ENCODE data around the gene GRAMD4.

The GRAMD4 gene

GRCh38 chr22:46655861-46656608, 35.8 kb downstream of the GRAMD4 start:
- no peaks in the 10 kb centered on the region for H3K9me3 ChIP-seq (replicated peaks in 1 of 11)
- no peak overlapping the region for H3K4me3 ChIP-seq
- peak overlapping the region in 2 of 11 experiments; percentile 1 to 9; a peak in 2 of 22 replicates for H3K27ac ChIP-seq
- no peak for TF ChIP-seq Cebpa-rat (IDR thresholded peaks at IDR 0.05)
- peaks cover 0 to 31% (median 4%) of the 10 kb centered on the region in 11 experiments; a peak in 7 of 22 replicates for H3K36me3 ChIP-seq
- peaks cover 79 to 97% (median 91%) of the 10 kb centered on the region in 11 experiments for H4K20me1 ChIP-seq
- H3K9ac ChIP-seq: 0 out of 22 replicates have a peak overlapping the region, but pooled peaks of 2 of the 11 experiments have one; percentile 14 to 50
- H3K27me3 ChIP-seq: peaks cover 0 to 9% (median 0%) of the 10 kb centered on the region in 11 experiments; a peak in 4 of 22 replicates
- H3K4me2 ChIP-seq: peak overlapping the region in 9 of 11 experiments; percentile 21 to 78 (median 67); a peak in 16 of 22 replicates
- H3K4me1 ChIP-seq: peaks cover 45 to 92% (median 88%) of the 10 kb centered on the region in 10 experiments

GRCh38 chr22:46656856-46657654, 36.9 kb downstream of the GRAMD4 start:
- peaks cover 44 to 92% (median 88%) of the 10 kb centered on the region in 10 experiments for H3K4me1 ChIP-seq
- peak overlapping the region in 4 of 11 experiments; percentile 42 to 50 (median 47); a peak in 8 of 22 replicates for H3K9ac ChIP-seq
- no peak overlapping the region for H3K4me3 ChIP-seq
- H3K27ac ChIP-seq: peak overlapping the region in 2 of 11 experiments; percentile 27 to 40; a peak in 3 of 22 replicates
- H4K20me1 ChIP-seq: peaks cover 79 to 97% (median 91%) of the 10 kb centered on the region in 11 experiments
- H3K36me3 ChIP-seq: peaks cover 0 to 37% (median 10%) of the 10 kb centered on the region in 11 experiments; a peak in 14 of 22 replicates
- TF ChIP-seq Cebpa-rat (IDR thresholded peaks at IDR 0.05): no peak
- no peaks in the 10 kb centered on the region; a peak in 1 of 22 replicates for H3K27me3 ChIP-seq
- no peaks in the 10 kb centered on the region for H3K9me3 ChIP-seq (replicated peaks in 1 of 11)
- peak overlapping the region; percentile 18 to 78 (median 56) for H3K4me2 ChIP-seq

GRCh38 chr22:46657655-46657953, 37.4 kb downstream of the GRAMD4 start:
- no peaks in the 10 kb centered on the region for H3K9me3 ChIP-seq (replicated peaks in 1 of 11)
- peaks cover 0 to 42% (median 15%) of the 10 kb centered on the region in 11 experiments; a peak in 15 of 22 replicates for H3K36me3 ChIP-seq
- H3K4me3 ChIP-seq: no peak overlapping the region
- TF ChIP-seq Cebpa-rat (IDR thresholded peaks at IDR 0.05): no peak
- H3K9ac ChIP-seq: peak overlapping the region in 3 of 11 experiments; percentile 44 to 50 (median 50); a peak in 4 of 22 replicates
- peaks cover 79 to 97% (median 91%) of the 10 kb centered on the region in 11 experiments for H4K20me1 ChIP-seq
- H3K27me3 ChIP-seq: no peaks in the 10 kb centered on the region; a peak in 1 of 22 replicates
- peak overlapping the region in 2 of 11 experiments; percentile 27 to 40; a peak in 3 of 22 replicates for H3K27ac ChIP-seq
- peak overlapping the region; percentile 18 to 78 (median 56); a peak in 21 of 22 replicates for H3K4me2 ChIP-seq
- peaks cover 38 to 92% (median 88%) of the 10 kb centered on the region in 10 experiments for H3K4me1 ChIP-seq

GRCh38 chr22:46657996-46658947, 38.1 kb downstream of the GRAMD4 start:
- H3K4me2 ChIP-seq: peak overlapping the region in 3 of 11 experiments; percentile 56 to 78 (median 73); a peak in 2 of 22 replicates

GRCh38 chr22:46659059-46659790, 39.0 kb downstream of the GRAMD4 start:
- TF ChIP-seq Cebpa-rat (IDR thresholded peaks at IDR 0.05): no peak
- peaks cover 3 to 59% (median 31%) of the 10 kb centered on the region in 11 experiments; a peak in 21 of 22 replicates for H3K36me3 ChIP-seq
- H3K4me1 ChIP-seq: peaks cover 26 to 92% (median 84%) of the 10 kb centered on the region in 10 experiments
- no peak overlapping the region for H3K9ac ChIP-seq
- peak overlapping the region in 7 of 11 experiments; percentile 39 to 65 (median 47); a peak in 11 of 22 replicates for H3K4me2 ChIP-seq
- no peak overlapping the region for H3K27ac ChIP-seq
- H4K20me1 ChIP-seq: peaks cover 80 to 99% (median 91%) of the 10 kb centered on the region in 11 experiments
- H3K9me3 ChIP-seq (replicated peaks in 1 of 11): no peaks in the 10 kb centered on the region
- H3K4me3 ChIP-seq: no peak overlapping the region
- H3K27me3 ChIP-seq: no peaks in the 10 kb centered on the region

More at GRCh38 chr22:46657996-46658947, 38.1 kb downstream of the GRAMD4 start:
- peaks cover 79 to 97% (median 91%) of the 10 kb centered on the region in 11 experiments for H4K20me1 ChIP-seq
- no peak overlapping the region for H3K9ac ChIP-seq
- no peaks in the 10 kb centered on the region for H3K9me3 ChIP-seq (replicated peaks in 1 of 11)
- H3K36me3 ChIP-seq: peaks cover 0 to 49% (median 22%) of the 10 kb centered on the region in 11 experiments; a peak in 17 of 22 replicates
- H3K4me1 ChIP-seq: peaks cover 32 to 92% (median 88%) of the 10 kb centered on the region in 10 experiments
- H3K4me3 ChIP-seq: no peak overlapping the region
- TF ChIP-seq Cebpa-rat (IDR thresholded peaks at IDR 0.05): no peak
- H3K27me3 ChIP-seq: no peaks in the 10 kb centered on the region
- H3K27ac ChIP-seq: no peak overlapping the region

- H3K27ac ChIP-seq: no peak overlapping the region
- peaks cover 79 to 99% (median 91%) of the 10 kb centered on the region in 11 experiments for H4K20me1 ChIP-seq
- H3K4me1 ChIP-seq: peaks cover 26 to 90% (median 79%) of the 10 kb centered on the region in 10 experiments
- TF ChIP-seq Cebpa-rat (IDR thresholded peaks at IDR 0.05): no peak
- H3K9ac ChIP-seq: peak overlapping the region in 2 of 11 experiments; percentile 29; a peak in 1 of 22 replicates
- no peak overlapping the region for H3K4me3 ChIP-seq
- H3K9me3 ChIP-seq (replicated peaks in 1 of 11): no peaks in the 10 kb centered on the region
- peak overlapping the region in 9 of 11 experiments; percentile 26 to 65 (median 46); a peak in 15 of 22 replicates for H3K4me2 ChIP-seq
- H3K36me3 ChIP-seq: peaks cover 8 to 64% (median 36%) of the 10 kb centered on the region in 11 experiments
- no peaks in the 10 kb centered on the region for H3K27me3 ChIP-seq
Measured at GRCh38 chr22:46659791-46660186, 39.6 kb downstream of the GRAMD4 start.

- Histone ChIP-seq H3K27ac (no peak overlapping the region), H3K9ac (peak overlapping the region in 1 of 11 experiments; percentile 29; a peak in 1 of 22 replicates), H3K9me3 (replicated peaks in 1 of 11) (no peaks in the 10 kb centered on the region), H3K36me3 (peaks cover 17 to 73% (median 46%) of the 10 kb centered on the region in 11 experiments), H3K4me2 (peak overlapping the region; percentile 26 to 65 (median 44); a peak in 18 of 22 replicates), H3K4me3 (no peak overlapping the region), H3K4me1 (peaks cover 26 to 83% (median 71%) of the 10 kb centered on the region in 10 experiments), H3K27me3 (no peaks in the 10 kb centered on the region), H4K20me1 (peaks cover 71 to 99% (median 88%) of the 10 kb centered on the region in 11 experiments)
- TF ChIP-seq Cebpa-rat (IDR thresholded peaks at IDR 0.05): no peak
Measured at GRCh38 chr22:46660604-46661201, 40.5 kb downstream of the GRAMD4 start.

Measured in BLaER1 treated with 17β-estradiol and CSF1 and Interleukin-3, amounts not matched to agents 10 nM and 100 nM (cell line).